Stimulated activated CD4-positive, alpha-beta T cell treated with anti-CD3 and anti-CD28 coated beads, TNF-alpha, amount 100 ng/mL, for 48 hours (primary cell): ENCODE data around the gene FHL2.
A peak's percentile ranks its signal among the peaks of the same experiment; 100 is the strongest.
"Not testable (repeated sequence)": the region's sequence is repeated elsewhere in the genome, so short reads cannot be mapped to it uniquely, and the experiment has no call there.

Source experiments
- DNase-seq, 3 donors: peaks; one replicate each; pipeline ENCODE4 v3.0.0-alpha.2; 2020; ENCODE audit warnings: low read depth in 3 of 3

Gene FHL2

DNA sequence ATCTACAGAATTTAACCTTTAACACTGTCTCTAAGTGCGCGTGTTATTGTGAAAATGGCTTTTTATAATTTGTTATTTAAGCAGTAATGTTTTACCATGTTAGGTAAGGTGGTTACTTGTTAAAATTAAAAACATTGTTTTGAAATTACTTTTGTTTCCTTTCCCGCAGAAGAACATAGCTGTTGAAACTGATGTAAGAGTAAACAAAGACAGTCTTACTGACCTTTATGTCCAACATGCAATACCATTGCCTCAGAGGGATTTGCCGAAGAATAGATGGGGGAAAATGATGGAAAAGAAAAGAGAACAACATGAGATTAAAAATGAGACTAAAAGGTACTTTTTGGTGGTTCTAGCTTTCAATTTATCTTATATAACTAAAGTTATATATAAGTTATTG, 59.4 kb downstream of the FHL2 start:
- no peak for DNase-seq

DNA sequence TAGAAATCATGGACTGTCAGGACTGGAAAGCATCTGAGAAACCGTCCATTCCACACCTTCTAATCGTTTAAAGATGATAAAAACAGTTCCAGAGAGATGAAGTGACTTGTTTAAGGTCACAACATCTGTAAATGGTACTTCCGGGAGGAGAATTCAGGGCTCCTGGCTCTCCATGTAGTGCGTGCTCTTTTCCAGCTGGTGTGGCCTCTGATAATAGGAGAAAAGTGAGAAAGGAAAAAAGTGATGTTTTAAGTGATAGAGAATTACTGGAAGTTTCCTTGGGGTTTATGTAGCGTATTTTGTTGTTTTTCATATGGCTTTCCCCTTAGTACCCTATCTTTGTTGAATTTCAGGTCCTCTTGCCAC, 60.8 kb downstream of the FHL2 start:
- DNase-seq = no peak

DNA sequence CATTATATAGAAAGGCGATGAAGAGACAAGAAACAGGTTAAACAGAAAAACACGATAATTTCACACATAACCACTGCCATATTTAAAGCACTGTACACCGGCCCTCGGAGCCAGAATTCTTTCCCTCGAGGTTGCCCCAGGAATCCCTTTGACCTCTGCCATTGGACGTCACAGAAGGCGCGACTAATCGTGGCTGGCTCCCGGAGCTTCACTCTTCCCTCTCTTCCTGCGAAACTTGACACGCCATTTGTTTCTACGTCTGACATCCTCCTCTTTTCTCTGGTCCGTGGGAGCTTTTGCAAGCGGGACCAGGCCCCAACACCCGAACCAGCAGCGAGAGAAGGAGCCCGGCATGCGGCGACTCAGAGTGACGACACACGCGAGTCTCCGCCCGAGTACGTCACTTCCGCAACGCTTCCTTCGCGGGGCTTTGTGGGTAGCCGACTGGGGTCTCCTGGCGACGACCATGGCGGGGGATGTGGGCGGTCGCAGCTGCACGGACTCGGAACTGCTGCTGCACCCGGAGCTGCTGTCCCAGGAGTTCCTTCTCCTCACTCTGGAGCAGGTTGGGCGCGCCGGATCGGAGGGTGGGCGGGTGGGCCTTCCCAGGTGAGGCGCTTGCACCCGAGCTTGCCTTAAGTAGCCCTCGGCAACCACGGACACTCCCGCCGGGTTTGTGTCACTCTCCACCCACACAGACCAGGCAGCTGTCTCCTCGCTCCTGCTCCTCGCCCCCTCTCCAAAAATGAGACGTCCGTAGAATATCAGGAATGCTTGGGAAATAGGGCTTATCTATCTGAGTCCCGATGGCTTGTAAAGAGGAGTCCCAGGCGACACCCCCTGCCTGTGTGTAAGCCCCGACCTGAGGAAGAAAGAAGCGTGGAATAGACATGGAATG, 61.5 kb downstream of the FHL2 start, which contains the start of gene C2orf49:
C2orf49 (plus strand) TSS at position 419 of the 898 bp plus-strand sequence; CDS start at position 467, 48 bp downstream.
- DNase-seq = peak; percentile 79 to 83 (median 79)

DNA sequence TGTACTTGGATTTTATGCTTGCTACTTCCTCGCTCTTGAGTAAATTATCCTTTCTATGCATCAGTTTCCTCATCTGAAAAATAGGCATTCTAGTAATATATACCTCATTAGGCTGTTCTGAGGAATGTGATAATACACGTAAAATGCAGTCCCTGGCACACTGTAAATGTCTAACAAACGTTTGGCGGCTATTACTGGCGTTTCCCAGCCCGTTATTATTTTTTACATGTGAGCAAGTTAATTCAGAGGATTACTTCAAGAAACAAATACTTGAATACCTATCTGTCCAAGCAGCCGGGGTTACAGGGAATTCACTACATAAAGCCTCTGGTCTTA, 62.1 kb downstream of the FHL2 start:
- no peak for DNase-seq

DNA sequence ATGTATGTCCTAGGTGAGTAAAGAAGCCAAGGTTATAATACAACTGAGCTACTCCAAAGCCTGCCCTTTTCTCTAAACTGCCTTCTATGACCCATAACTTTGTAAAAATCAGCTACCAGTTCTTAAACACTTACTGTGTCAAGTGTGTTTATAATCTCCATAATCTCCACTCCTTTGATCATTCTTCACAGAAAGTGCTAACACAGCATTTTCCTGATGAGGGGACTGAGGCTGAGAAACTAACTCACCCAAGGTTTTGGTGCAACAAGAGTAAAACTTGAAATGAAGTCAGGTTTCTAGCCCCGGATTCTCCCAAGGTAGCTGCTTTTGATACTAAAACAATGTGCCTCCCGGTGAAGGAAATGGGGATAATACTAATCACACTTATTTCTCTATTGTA, 63.4 kb downstream of the FHL2 start:
- DNase-seq = no peak

DNA sequence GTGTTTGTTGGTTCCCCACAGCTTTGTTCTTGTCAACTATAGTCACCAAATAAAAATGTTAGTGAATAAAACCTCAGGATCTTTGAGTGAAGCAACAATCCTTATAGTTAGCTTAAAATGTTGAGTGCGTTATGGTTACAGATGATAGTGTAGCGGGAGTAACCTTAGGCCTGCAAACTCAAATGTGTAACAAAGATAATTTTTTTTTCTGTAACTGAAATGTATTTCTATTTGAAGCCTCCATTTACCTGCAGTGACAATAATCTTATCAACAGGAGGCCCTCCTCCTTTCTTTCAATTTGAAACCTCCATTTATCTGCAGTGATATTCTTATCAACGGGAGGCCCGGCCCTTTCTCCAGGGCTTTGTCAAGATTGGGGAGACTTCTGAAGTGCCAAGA, 64.6 kb downstream of the FHL2 start:
- no peak for DNase-seq

DNA sequence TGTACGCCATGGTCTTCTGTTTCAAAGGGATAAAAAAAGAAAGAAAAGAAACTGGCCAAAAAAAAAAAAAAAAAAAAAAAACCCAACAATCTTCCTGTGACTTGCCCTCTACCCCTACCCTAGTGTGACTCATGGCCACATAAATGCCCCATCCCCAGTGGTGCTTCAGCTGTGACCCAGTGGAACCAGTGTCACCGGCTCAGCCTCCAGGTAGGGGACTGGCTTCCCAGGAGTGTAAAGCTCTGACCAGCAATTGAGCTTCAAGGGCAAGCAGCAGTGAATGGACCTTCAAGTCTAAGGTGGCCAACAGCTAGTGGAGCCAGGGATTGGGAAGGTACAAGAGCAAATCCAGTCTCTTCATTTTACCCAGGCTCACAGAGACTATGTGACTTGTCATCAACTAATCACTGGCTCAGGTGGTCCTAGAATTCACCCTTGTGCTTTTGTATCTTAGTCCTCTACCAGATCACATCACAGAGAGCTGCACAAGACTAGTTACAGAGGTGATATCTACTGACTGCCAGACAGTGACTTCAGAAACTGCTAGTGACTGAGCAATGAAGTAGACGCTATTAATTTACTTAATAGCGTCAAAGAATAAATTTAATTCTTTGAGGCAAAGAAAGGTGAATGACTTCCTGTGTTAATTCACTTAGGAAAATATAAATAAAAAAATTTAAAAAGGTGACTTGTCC, 68.0 kb downstream of the FHL2 start:
- no peak for DNase-seq

DNA sequence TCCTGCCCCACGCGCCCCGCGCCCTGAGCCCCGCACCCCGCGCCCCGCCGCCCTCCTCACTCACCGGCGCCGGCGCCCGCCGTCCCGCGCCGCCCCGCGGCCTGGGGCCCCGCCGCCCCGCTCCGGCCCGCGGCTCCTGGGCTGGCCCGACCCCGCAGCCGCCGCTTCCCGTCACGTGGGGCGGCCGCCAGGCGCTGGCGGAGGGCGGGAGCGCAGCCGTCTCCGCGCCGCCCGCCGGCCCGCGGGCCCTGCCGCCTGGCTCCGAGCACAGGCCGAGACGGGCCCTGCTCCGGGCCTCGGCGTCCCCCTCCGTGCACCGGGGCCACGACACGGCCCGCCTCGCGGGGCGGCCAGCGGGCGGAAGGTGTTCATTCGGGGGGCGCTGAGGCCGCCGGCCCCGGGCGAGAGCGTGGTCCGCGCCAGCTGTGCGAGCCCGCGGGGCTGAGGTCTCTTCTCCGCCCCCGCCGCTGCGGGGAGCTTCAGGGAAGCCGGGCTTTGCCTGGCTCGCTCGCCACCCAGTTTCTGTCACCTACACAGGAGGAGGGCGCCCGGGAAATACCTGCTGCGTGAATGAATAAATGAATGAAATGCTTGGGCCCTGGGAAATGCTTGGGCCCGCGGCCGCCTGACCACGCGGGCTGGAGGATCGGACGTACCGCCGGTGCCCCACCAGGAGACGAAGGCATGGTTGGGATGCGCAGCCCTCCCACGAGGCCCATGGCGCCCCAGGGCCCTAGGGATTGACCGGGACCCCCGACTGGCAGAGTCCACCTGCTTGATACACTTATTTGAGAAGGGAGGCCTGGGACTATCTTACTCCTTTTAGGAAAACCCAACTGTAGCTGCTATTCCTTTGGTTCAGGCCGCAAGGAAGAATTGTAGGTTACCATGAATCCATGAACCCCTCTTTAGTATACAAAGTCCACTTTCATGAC, 69.0 kb downstream of the FHL2 start, which contains the start of gene TGFBRAP1:
TGFBRAP1 (minus strand) TSS at position 175 of the 935 bp plus-strand sequence. CDS start 21,434 bp downstream, outside the sequence.
- DNase-seq = peak in 1 of 3 donors; percentile 15

DNA sequence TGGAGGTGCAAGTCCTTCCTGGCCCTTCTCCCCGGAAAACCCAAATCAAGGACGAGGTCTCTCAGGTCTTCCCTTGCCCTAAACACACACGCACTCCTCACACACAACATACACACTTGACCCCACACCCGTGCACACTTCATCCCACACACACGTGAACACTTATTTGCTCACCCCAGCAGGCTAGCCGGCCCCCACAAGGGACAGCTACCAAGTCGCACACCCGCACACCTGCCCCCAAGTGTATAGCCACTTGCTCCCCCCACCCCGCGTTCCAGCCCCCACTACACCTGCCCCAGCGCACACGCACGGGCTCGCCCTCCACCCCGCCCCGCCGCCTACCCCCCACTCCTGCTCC, 69.7 kb downstream of the FHL2 start:
- no peak for DNase-seq

DNA sequence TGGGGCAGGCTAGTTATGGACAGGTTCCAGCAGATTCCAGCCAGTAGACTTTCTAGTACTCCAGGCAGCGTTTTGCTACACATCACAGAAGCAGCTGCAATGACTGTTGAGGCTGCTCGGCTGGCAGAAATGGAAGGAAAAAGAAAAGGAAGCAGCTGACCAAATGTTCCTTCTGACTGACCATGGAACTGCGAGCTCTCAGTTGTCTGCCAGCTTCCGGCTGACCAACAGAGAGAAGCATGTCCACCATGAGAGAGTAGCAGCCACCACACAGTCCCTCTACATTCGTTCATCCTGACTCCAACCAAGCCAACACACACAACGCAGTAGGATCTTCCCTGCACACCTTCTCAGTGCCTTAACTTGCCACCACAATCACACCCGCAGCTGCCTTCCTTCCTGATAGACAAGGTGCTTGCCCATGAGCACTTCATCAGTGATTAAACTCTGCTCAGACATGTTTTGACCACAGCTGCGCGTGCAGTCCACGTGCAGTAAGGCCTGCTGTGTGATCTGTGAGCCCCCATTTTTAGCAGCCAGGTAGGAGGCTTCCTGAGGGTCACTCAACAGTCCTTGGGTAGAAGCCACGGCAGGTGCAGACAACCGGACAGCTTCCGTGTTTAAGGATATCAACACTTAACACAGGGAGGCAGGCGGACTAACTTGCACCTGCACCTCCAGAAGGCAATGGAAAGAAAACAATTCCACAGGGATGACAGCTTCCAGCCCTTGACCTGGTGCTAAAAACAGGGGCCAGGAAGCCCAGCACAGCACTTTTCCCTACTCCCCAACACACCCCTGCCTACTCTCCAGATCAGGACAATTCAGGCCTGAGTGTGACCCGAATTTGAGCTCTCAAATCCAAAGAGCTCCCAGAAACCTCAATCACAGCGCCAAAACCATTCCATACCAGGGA, 70.3 kb downstream of the FHL2 start:
- DNase-seq = no peak

DNA sequence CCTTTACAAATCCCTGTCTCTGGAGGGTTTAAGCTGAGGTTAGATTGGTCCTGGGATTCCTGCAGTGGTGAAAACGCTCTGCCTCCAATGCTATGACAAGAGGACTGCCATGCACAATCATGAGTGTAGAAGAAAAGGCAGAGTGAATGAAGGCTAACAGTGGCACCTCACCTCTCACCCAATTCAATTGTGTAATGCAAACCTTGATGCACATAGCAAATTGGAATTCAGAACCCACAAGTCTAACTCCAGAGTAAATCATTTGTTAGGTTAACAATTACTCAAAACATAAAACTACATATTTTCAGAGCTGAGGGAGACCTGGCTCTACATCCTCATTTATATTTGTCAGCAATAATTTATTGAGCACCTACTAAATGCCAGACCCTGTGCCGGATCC, 71.2 kb downstream of the FHL2 start:
- no peak for DNase-seq

DNA sequence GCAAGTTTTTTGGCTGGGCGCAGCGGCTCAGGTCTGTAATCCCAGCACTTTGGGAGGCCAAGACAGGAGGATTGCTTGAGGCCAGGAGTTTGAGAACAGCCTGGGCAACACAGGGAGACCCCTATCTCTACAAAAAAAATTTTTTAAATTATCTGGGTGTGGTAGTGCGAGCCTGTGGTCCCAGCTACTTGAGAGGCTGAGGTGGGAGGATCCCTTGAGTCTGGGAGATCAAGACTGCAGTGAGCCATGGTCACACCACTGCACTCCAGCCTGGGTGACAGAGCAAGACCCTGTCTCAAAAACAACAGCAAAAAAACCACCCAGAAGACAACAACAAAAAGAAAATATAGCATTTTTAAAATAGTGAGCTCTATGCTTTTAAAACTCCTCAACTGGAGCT, 71.6 kb downstream of the FHL2 start:
- DNase-seq = not testable (repeated sequence)

DNA sequence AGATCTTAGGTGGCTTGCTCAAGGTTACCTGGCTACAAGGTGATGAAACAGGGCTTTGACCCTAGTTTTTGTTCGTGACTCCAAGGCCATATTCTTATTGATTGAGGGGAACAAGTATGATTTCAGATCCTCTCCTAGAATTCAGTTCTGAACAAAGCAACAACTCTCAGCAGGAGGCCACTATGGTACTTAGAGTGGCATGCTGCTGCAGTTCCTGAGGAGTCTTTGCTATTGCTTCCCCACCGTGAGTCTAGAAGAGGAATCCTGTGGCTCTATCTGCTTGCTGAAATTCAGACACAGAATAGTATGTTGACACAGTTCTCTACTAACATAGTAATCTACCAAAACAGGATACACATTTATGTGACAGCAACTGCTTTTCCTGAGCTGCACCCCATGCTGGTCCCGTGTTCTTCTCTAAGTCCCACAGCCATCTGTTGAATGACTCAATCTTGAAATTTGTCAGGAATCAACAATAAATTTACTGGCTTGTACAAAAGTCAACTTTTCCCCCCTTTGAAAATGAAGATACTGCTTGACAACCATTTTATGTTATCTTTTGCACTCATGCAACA, 73.4 kb downstream of the FHL2 start:
- DNase-seq = no peak

DNA sequence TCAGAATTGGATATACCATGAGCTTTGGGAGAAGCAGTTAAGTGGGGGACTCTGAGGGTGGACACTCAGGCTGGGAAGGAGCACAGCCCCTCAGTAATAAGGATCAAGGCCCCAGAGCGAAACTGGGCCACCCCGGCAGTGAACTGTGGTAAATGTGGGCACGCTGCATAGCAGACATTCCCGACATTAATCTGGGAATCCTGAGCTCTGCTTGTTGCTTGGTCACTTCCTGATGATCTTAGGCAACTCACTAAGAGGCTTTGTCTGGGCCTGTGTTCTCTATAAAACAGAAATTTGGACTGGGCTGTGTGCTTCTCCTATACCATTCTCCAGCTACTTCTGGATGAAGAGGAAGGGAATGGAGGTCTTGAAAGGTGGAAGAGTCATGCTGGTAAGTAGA, 74.1 kb downstream of the FHL2 start:
- no peak for DNase-seq

DNA sequence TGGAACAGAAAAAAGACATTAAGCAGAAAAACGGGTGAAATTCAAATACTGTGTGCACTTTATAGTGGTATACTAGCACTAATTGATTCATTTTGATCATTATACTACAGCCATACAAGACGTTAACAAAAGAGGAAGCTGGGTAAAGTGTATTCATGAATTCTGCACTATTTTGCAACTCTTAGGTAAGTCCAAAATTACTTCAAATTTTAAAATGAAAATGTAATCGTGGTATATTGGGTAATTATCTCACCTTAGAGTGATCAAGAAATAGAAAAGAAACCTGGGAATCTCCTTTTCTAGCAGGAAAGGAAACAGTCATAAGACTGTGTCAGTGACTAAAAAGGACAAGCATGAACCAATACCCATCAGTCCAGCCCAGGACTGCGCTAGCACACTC, 74.8 kb downstream of the FHL2 start:
- DNase-seq = no peak

DNA sequence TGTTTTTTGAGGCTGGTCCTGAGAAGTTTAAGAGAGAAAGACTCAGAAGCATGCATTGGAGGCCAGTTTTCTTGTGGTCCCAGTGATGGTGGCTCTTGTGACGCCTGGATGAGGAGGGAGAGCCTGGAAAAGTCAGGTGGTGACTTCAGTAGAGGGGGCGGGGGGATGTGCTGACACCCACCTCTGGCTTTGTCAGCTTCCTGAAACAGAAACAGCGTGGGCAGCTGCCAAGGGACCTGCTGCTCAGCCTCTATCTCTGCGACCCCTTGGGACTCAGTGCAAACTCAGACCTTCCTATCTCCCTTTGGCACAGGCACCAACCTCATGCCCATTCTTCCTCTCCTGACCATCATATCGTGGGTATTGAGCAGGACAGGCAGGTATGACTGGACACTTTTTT, 75.7 kb downstream of the FHL2 start:
- DNase-seq = no peak

DNA sequence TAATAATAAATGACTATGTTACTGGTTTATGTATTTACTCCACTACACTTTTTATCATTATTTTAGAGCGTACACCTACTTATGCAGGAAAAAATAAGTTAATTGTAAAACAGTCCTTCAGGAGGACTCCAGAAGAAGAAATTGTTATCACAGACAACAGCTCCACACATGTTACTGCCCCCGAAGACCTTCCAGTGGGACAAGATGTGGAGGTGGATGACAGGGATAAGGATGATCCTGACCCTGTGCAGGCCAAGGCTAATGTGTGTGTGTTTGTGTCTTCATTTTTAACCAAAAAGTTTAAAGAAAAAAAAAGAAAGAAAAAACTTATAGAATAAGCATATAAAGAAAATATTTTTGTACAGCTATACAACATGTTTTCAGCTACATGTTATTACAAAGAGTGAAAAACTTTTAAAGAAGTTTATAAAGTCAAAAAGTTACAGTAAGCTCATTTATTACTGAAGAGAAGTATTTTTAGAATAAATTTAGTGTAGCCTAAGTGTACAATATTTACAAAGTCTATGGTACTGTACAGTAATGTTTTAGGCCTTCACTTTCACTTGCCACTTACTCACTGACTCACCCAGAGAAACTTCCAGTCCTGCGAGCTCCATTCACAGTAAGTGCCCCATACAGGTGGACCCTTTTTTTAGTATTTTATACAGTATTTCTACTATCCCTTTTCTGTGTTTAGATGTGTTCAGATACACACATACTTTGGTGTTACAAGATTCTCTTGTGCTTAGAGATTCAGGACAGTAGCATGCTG, 76.8 kb downstream of the FHL2 start:
- no peak for DNase-seq

DNA sequence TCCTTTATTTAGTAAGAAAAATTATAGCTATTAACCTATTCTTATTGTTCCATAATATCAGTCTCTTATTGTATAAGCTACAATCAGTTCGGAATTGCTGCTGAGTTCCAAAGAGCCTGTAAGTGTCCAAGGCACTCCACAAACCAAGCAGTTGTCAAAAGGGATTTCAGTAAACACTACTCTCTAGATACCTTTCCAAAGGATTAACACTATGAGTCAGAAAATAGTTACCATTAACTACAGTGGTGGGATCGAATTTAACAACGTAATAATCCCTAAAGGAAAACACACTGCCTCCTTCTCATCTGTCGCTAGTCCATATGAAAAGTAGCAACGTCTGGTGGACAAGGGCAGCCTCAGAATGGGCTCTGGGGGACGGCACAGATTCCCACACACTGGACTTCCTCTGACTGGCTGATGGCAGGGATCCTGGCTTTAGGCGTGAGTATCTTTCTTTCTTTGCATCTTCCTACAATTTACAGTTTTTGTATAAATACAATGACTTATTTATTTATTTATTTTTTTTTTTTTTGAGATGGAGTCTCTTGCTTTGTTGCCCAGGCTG, 78.1 kb downstream of the FHL2 start:
- DNase-seq = no peak

DNA sequence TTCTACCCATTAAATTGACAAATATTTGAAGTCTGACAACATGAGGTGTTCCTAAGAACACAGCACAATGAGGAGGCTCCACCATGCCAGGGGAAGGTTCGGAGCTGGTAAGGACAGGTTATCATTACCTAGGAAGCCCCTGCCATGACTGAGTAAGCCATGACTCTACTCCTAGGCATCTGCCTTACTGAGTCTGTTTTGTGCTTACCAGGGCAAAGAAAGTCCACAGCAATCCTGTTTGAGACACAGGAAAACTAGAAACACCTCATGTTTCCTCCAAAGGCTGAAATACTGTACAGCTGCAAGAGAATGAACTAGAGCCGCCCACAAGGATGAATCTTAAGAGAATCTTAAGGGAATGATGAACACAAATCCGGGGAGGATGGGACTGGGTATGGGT, 80.9 kb downstream of the FHL2 start:
- no peak for DNase-seq

DNA sequence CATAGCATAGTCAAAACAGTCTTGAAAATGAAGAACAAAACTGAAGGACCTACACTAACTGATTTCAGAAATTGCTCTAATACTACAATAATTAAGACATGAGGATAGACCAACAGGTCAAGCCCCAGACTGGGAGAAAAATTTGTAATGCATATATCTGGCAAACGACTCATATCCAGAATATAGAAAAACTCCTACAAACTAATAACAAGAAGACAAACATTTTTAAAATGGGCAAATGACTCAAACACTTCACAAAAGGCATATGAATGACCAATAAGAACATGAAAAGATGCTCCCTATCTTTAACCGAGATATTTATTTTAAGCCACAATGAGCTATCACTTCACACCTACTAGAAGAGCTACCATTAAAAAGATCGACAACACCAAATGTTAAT, 83.5 kb downstream of the FHL2 start:
- no peak for DNase-seq
